Stimulated activated CD4-positive, alpha-beta T cell treated with anti-CD3 and anti-CD28 coated beads, Interleukin-4, amount 100 ng/mL, for 1 hour (primary cell): Measurements from ENCODE around the gene HS3ST3B1.
A peak's percentile ranks its signal among the peaks of the same experiment; 100 is the strongest.

Experiments used
- DNase-seq: peaks from one replicate; pipeline ENCODE4 v3.0.0-alpha.2; 2020

The HS3ST3B1 gene

GRCh38 chr17:14321980-14322776, 21.3 kb downstream of the HS3ST3B1 start:
- no peak for DNase-seq

- no peak for DNase-seq
These were observed 22.7 kb downstream of the HS3ST3B1 start for GRCh38 chr17:14323522-14323981.

GRCh38 chr17:14325618-14326167, 24.8 kb downstream of the HS3ST3B1 start:
- no peak for DNase-seq

- DNase-seq: no peak
These were observed 29.1 kb downstream of the HS3ST3B1 start for GRCh38 chr17:14329900-14330491.

- DNase-seq: no peak
These were observed 29.6 kb downstream of the HS3ST3B1 start for GRCh38 chr17:14330492-14330962.

- no peak for DNase-seq
These were observed 30.5 kb downstream of the HS3ST3B1 start for GRCh38 chr17:14331225-14331981.

GRCh38 chr17:14331982-14332298, 31.1 kb downstream of the HS3ST3B1 start:
- no peak for DNase-seq

- no peak for DNase-seq
These were observed 31.4 kb downstream of the HS3ST3B1 start for GRCh38 chr17:14332331-14332730.

GRCh38 chr17:14333506-14333905, 32.6 kb downstream of the HS3ST3B1 start:
- DNase-seq: no peak

GRCh38 chr17:14334276-14334840, 33.5 kb downstream of the HS3ST3B1 start:
- DNase-seq: no peak

- DNase-seq: no peak
These were observed 34.0 kb downstream of the HS3ST3B1 start for GRCh38 chr17:14334919-14335318.

- DNase-seq: no peak
These were observed 35.5 kb downstream of the HS3ST3B1 start for GRCh38 chr17:14336418-14336817.

- peak; percentile 25 for DNase-seq
These were observed 36.8 kb downstream of the HS3ST3B1 start for GRCh38 chr17:14337596-14338079.

- DNase-seq: no peak
These were observed 40.2 kb downstream of the HS3ST3B1 start for GRCh38 chr17:14340857-14341754.

GRCh38 chr17:14341866-14342265, 41.0 kb downstream of the HS3ST3B1 start:
- DNase-seq: no peak

- no peak for DNase-seq
These were observed 45.9 kb downstream of the HS3ST3B1 start for GRCh38 chr17:14346801-14347200.

- no peak for DNase-seq
These were observed 50.6 kb downstream of the HS3ST3B1 start for GRCh38 chr17:14351493-14351892.

GRCh38 chr17:14352136-14352535, 51.3 kb downstream of the HS3ST3B1 start:
- no peak for DNase-seq

- no peak for DNase-seq
These were observed 53.1 kb downstream of the HS3ST3B1 start for GRCh38 chr17:14353861-14354474.

- no peak for DNase-seq
These were observed 53.9 kb downstream of the HS3ST3B1 start for GRCh38 chr17:14354807-14355206.

- DNase-seq: no peak
These were observed 54.7 kb downstream of the HS3ST3B1 start for GRCh38 chr17:14355556-14355955.
